Measurements from ENCODE around the gene CDK16. TPM values are rescaled to one million over a fixed set of nuclear protein-coding genes. Genes with fewer than 3 reads are reported as not detected.

The CDK16 gene
- total RNA-seq, 4 donors from 2014 or later: 105 to 181 (median 151) TPM

GRCh38 chrX:47242321-47242720 is 23.8 kb downstream of the CDK16 start:
- Histone ChIP-seq H3K4me3 (no peak overlapping the region), H3K27me3 (no peaks in the 10 kb centered on the region), H3K9me3 (no peaks in the 10 kb centered on the region), H3K4me1 (no peaks in the 10 kb centered on the region), H3K36me3 (no peaks in the 10 kb centered on the region), H3K27ac (no peak overlapping the region)
- TF ChIP-seq CTCF (IDR thresholded peaks at IDR 0.05): no peak
- no peak for TF ChIP-seq EP300 (IDR thresholded peaks at IDR 0.05; ENCODE audit: low read depth)
- TF ChIP-seq POLR2A (IDR thresholded peaks at IDR 0.05): no peak
- no peak for TF ChIP-seq POLR2AphosphoS5 (IDR thresholded peaks at IDR 0.05)
- DNase-seq: no peak
- in situ Hi-C loops (cut with MboI; ENCODE audit: low pct_ligation_motif_present in 1 of 4, low pct_unique_long_range_greater_than_20kb in 1 of 4, low sequenced_read_pairs in 3 of 4): no loop called here
- intact Hi-C loops (cut with DNase I; ENCODE audit: low total_unique reads): no loop called here
- WGBS, 2 donors (ENCODE audit: low coverage in 1 of 2): 88% methylated on average over 10 of the region's 10 CpGs; no CpG with 5 or more reads in 1 of the 2 donors

- intact Hi-C loops (cut with DNase I; ENCODE audit: low total_unique reads) (no loop called here), in situ Hi-C loops (cut with MboI; ENCODE audit: low pct_ligation_motif_present in 1 of 4, low pct_unique_long_range_greater_than_20kb in 1 of 4, low sequenced_read_pairs in 3 of 4) (no loop called here)
- TF ChIP-seq CTCF (IDR thresholded peaks at IDR 0.05): no peak
- TF ChIP-seq POLR2AphosphoS5 (IDR thresholded peaks at IDR 0.05): no peak
- no peak for TF ChIP-seq POLR2A (IDR thresholded peaks at IDR 0.05)
- no peak for TF ChIP-seq EP300 (IDR thresholded peaks at IDR 0.05; ENCODE audit: low read depth)
- H3K4me1 ChIP-seq: no peaks in the 10 kb centered on the region
- DNase-seq: no peak
- no peaks in the 10 kb centered on the region for H3K36me3 ChIP-seq
- no peaks in the 10 kb centered on the region for H3K27me3 ChIP-seq
- H3K4me3 ChIP-seq: no peak overlapping the region
- 90% methylated on average over 14 of the region's 14 CpGs; no CpG with 5 or more reads in 1 of the 2 donors for WGBS, 2 donors (ENCODE audit: low coverage in 1 of 2)
- no peak overlapping the region for H3K27ac ChIP-seq
- no peaks in the 10 kb centered on the region for H3K9me3 ChIP-seq
Observed at GRCh38 chrX:47243351-47243750, 24.9 kb downstream of the CDK16 start.

- no peak for TF ChIP-seq EP300 (IDR thresholded peaks at IDR 0.05; ENCODE audit: low read depth)
- TF ChIP-seq POLR2A (IDR thresholded peaks at IDR 0.05): no peak
- TF ChIP-seq CTCF (IDR thresholded peaks at IDR 0.05): no peak
- in situ Hi-C loops (cut with MboI; ENCODE audit: low pct_ligation_motif_present in 1 of 4, low pct_unique_long_range_greater_than_20kb in 1 of 4, low sequenced_read_pairs in 3 of 4): no loop called here
- H3K9me3 ChIP-seq: no peaks in the 10 kb centered on the region
- H3K27ac ChIP-seq: no peak overlapping the region
- no peaks in the 10 kb centered on the region for H3K4me1 ChIP-seq
- H3K36me3 ChIP-seq: no peaks in the 10 kb centered on the region
- intact Hi-C loops (cut with DNase I; ENCODE audit: low total_unique reads): no loop called here
- H3K4me3 ChIP-seq: no peak overlapping the region
- 90% methylated on average over 16 of the region's 16 CpGs; no CpG with 5 or more reads in 1 of the 2 donors for WGBS, 2 donors (ENCODE audit: low coverage in 1 of 2)
- no peak for DNase-seq
- no peaks in the 10 kb centered on the region for H3K27me3 ChIP-seq
Observed at GRCh38 chrX:47244676-47245075, 26.2 kb downstream of the CDK16 start.

GRCh38 chrX:47245156-47245555 is 26.7 kb downstream of the CDK16 start:
- Histone ChIP-seq H3K36me3 (no peaks in the 10 kb centered on the region), H3K4me3 (no peak overlapping the region), H3K9me3 (no peaks in the 10 kb centered on the region), H3K27me3 (no peaks in the 10 kb centered on the region), H3K4me1 (no peaks in the 10 kb centered on the region), H3K27ac (no peak overlapping the region)
- DNase-seq: no peak
- intact Hi-C loops (cut with DNase I; ENCODE audit: low total_unique reads) (no loop called here), in situ Hi-C loops (cut with MboI; ENCODE audit: low pct_ligation_motif_present in 1 of 4, low pct_unique_long_range_greater_than_20kb in 1 of 4, low sequenced_read_pairs in 3 of 4) (no loop called here)
- TF ChIP-seq CTCF (IDR thresholded peaks at IDR 0.05): no peak
- TF ChIP-seq POLR2A (IDR thresholded peaks at IDR 0.05): no peak
- TF ChIP-seq EP300 (IDR thresholded peaks at IDR 0.05; ENCODE audit: low read depth): no peak
- TF ChIP-seq POLR2AphosphoS5 (IDR thresholded peaks at IDR 0.05): no peak
- 90% methylated on average over 10 of the region's 10 CpGs; no CpG with 5 or more reads in 1 of the 2 donors for WGBS, 2 donors (ENCODE audit: low coverage in 1 of 2)

Data from transverse colon (tissue), 4 donors.